ENCODE results near the gene TMIGD2.

- TF ChIP-seq CTCF (conservative IDR thresholded peaks at IDR 0.05; ENCODE audit: low read depth, low read length) (peak; percentile 61), POLR2A (IDR thresholded peaks at IDR 0.05; ENCODE audit: low read depth, low read length) (no peak), SMC3 (IDR thresholded peaks at IDR 0.05; ENCODE audit: low read depth, low read length) (peak; percentile 37), RFX5 (IDR thresholded peaks at IDR 0.05; ENCODE audit: low read depth, low read length) (no peak), FOS (IDR thresholded peaks at IDR 0.05; ENCODE audit: low read depth, low read length) (no peak), CEBPB (IDR thresholded peaks at IDR 0.05; ENCODE audit: low read depth, low read length) (no peak), MAFK (IDR thresholded peaks at IDR 0.05; ENCODE audit: low read depth, low read length) (no peak), USF2 (IDR thresholded peaks at IDR 0.05; ENCODE audit: low read depth, low read length) (no peak), MXI1 (IDR thresholded peaks at IDR 0.05; ENCODE audit: borderline replicate concordance, low read depth, low read length) (no peak)
Measured at GRCh38 chr19:4267101-4267900, 34.9 kb downstream of the TMIGD2 start.
